ENCODE data around the gene LSAMP.

- no peak for TF ChIP-seq CTCF (IDR thresholded peaks at IDR 0.05)
- TF ChIP-seq EZH2 (IDR thresholded peaks at IDR 0.05; ENCODE audit: borderline replicate concordance, insufficient read depth, low read depth, low read length, poor library complexity, severe bottlenecking) = no peak
Observed at GRCh38 chr3:115828401-115828800, 616.9 kb downstream of the LSAMP start.
